Glutamatergic neuron (in vitro differentiated cells): ENCODE measurements around the gene RNF208. TPM values are rescaled to one million over a fixed set of nuclear protein-coding genes. Genes with fewer than 3 reads are reported as not detected.

Experiments used
- DNase-seq: peaks from one replicate; pipeline ENCODE4 v3.0.0; 2022
- H3K27ac Mint-ChIP-seq: one replicate; pipeline ENCODE4 v1.8.0; 2020; ENCODE audit warnings: mild to moderate bottlenecking, mixed read lengths, inconsistent platforms; ENCODE audit not compliant: unreplicated experiment
- H3K27me3 Mint-ChIP-seq: one replicate; pipeline ENCODE4 v1.8.0; 2020; ENCODE audit warnings: mild to moderate bottlenecking, moderate library complexity, mixed read lengths, inconsistent platforms; ENCODE audit not compliant: unreplicated experiment
- H3K36me3 Mint-ChIP-seq: one replicate; pipeline ENCODE4 v1.8.0; 2020; ENCODE audit warnings: mild to moderate bottlenecking, mixed read lengths, inconsistent platforms; ENCODE audit not compliant: unreplicated experiment
- H3K4me1 Mint-ChIP-seq: one replicate; pipeline ENCODE4 v1.8.0; 2020; ENCODE audit warnings: mild to moderate bottlenecking, low read depth, mixed read lengths, inconsistent platforms; ENCODE audit not compliant: unreplicated experiment
- H3K4me3 Mint-ChIP-seq: one replicate; pipeline ENCODE4 v1.8.0; 2020; ENCODE audit warnings: mild to moderate bottlenecking, mixed read lengths, inconsistent platforms; ENCODE audit not compliant: unreplicated experiment
- H3K9me3 Mint-ChIP-seq: one replicate; pipeline ENCODE4 v1.8.0; 2020; ENCODE audit warnings: mild to moderate bottlenecking, moderate library complexity, mixed read lengths, inconsistent platforms; ENCODE audit not compliant: unreplicated experiment
- total RNA-seq: library from RNA; stranded (reverse); fragmentation: NEBNext Ultra II Directional; extraction: Animal tissue kit (Norgen Biotek cat#: 25700); gene quantifications from one replicate; pipeline ENCODE4 v1.2.1, GENCODE V29; 2021; ENCODE audit not compliant: unreplicated experiment
- TF ChIP-seq, protein P1 (sequence below): fragments of 200-600 bp; sonication (generic); IDR thresholded peaks from one replicate; pipeline ENCODE4 v1.5.0; 2021; ENCODE audit not compliant: partially characterized antibody, unreplicated experiment

The RNF208 gene
- total RNA-seq, 1 donor from 2014 or later, result 24.8 TPM

DNA sequence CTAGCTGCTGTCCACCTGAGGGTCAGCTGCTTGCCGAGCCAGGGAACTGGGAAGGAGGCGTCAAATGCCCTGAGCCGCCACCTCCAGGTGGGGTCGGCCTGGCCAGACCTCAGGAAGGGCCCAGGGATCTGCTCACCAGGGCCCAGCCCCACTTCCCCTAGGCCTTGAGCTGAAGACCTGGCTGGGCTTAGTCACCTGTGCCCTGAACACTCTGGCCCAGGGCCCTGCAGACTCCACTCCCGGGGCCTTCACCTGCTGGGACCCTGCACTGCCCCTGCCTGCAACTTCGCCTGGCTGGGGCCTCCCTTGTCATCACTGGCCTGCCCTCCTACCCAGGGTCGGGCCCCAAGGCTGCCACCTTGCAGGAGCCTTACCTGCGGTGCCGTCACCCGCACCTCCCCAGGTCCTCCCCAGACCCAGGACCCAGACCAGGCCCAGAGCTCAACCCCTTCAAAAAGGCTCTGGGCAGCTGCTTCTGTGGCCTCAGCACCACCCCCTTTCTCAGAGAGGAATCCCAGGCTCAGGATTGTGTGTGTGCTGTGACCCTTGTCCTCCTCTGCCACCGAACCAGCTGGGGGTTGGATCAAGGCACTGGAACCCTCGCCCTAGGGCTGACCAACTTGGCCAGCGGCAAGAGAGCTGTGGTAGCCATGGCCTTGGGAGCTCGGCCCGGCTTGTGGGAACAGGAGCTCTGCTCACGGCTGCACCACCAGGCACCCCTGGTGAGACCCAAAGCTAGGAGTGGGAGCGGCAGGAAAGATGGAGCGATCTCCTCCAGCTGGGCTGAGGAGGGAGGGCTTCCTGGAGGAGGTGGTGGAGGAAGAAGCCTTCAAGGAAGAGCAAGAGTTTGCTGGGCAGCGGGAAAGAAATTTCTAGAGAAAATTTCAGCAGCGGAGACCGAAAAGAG lies 31.9 kb upstream of the RNF208 start:
- Mint-ChIP-seq H3K4me1 (peaks cover 1% of the 10 kb centered on the region), H3K4me3 (peak overlapping the region; percentile 92), H3K27me3 (peaks cover 2% of the 10 kb centered on the region), H3K36me3 (no peaks in the 10 kb centered on the region), H3K9me3 (peaks cover 5% of the 10 kb centered on the region), H3K27ac (peak overlapping the region; percentile 68)
- TF ChIP-seq, protein P1, sequence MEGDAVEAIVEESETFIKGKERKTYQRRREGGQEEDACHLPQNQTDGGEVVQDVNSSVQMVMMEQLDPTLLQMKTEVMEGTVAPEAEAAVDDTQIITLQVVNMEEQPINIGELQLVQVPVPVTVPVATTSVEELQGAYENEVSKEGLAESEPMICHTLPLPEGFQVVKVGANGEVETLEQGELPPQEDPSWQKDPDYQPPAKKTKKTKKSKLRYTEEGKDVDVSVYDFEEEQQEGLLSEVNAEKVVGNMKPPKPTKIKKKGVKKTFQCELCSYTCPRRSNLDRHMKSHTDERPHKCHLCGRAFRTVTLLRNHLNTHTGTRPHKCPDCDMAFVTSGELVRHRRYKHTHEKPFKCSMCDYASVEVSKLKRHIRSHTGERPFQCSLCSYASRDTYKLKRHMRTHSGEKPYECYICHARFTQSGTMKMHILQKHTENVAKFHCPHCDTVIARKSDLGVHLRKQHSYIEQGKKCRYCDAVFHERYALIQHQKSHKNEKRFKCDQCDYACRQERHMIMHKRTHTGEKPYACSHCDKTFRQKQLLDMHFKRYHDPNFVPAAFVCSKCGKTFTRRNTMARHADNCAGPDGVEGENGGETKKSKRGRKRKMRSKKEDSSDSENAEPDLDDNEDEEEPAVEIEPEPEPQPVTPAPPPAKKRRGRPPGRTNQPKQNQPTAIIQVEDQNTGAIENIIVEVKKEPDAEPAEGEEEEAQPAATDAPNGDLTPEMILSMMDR, result no peak
- DNase-seq, result no peak

DNA sequence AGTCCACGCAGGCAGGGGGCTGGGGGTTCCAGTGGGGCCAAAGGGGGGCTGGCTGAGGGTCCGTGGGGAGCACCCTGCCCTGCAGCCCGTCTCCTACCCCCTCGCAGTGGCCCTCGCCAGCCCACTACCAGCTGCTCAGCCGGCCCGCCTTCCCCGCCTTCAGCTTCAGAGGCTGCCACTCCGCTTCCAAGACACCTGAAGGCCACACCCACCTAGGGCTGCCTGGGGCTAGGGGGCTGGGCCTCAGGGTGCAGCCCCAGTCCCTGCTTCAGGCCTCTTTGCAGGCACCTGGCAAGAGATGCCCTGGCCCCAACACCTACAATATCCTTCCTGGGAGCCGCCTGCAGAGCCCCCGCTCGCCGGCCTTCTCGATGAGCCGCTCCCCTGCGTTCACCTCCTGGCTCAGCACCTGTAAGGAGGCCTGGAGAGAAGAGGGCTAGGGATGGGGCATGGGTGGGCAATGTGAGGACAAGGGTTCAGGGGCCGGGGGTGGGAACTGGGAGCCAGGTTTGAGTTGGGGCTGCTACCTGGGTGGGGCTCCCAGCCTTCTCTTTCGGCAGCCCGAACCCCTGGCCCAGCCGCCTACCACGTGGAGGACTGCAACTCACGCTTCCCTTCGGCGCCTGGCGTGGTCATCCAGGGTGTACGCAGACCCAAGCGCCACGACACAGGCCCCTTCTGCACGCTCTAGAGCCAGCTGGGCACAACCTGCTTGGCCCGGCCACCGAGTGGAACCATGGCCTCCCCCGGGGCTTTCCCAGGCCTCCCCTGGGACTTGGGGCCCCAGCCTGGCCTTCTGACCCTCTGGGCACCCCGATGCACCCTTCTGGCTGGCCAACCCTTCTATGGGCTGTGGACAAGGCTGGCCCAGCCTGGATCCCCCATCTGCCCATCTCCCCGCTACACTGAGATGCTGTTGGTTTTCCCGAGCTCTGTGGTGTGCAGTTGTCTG lies 30.8 kb upstream of the RNF208 start:
- no peak for DNase-seq
- Mint-ChIP-seq H3K4me3 (no peak overlapping the region), H3K4me1 (peaks cover 1% of the 10 kb centered on the region), H3K27ac (no peak overlapping the region), H3K36me3 (no peaks in the 10 kb centered on the region), H3K9me3 (peaks cover 5% of the 10 kb centered on the region), H3K27me3 (peaks cover 2% of the 10 kb centered on the region)
- TF ChIP-seq, protein P1, result no peak

DNA sequence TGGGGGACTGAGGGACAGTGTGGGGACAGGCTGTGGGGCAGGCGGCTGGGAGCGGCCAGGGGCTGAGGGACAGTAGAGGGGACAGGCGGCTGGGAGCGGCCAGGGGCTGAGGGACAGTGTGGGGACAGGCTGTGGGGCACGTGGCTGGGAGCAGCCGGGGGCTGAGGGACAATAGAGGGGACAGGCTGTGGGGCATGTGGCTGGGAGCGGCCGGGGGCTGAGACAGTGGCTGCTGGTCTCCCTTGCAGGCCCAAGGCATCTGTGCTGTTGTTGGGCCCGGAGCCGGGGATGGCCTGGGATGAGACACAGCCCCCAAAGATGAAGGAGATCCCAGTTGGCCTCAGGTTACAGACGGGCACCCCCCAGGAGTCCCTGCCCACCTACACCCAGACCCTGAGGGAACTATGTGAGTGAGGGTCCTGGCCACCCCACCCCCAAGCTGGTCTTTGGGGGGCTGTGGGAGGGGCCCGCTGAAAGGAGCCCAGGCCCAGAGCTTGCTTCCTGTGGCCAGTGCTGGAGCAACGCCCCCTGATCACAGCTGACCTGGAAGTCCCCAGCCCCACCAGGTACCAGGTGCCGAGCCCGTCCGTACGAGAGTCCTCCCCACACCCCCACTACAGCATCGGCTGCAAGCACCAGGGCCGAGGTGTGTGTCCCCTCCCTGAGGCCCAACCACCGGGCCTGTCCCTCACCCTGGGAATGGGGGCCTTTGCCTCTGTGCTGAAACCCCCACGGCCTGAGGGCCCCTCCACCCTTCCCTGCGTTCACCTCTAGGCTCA lies 29.6 kb upstream of the RNF208 start:
- peaks cover 2% of the 10 kb centered on the region for H3K27me3 Mint-ChIP-seq
- no peak overlapping the region for H3K27ac Mint-ChIP-seq
- TF ChIP-seq, protein P1, result no peak

DNA sequence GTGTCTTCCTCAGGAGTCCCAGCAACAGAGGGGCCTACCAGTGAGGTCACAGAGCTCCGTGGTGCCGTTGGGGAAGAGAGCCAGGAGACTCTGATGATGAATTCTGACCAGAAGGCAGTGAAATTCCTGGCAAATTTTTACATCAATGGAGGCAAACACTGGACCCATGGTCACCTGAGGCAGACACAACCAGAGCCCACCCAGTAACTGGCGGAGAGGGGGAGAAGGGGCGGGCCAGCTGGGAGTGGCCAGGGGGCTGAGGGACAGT lies 29.1 kb upstream of the RNF208 start, which contains the start of gene STPG3:
Gene STPG3 (plus strand): TSS at position 93 of the 268 bp plus-strand sequence. CDS start 1 bp downstream, at position 94.
- TF ChIP-seq, protein P1, result no peak
- no peak within 1 kb of the TSS for H3K4me3 Mint-ChIP-seq
- peaks cover 1% of the 10 kb centered on the region for H3K4me1 Mint-ChIP-seq
- H3K27me3 Mint-ChIP-seq, result peaks cover 2% of the 10 kb centered on the region
- no peak for DNase-seq
- no peaks in the 10 kb centered on the region for H3K36me3 Mint-ChIP-seq
- H3K27ac Mint-ChIP-seq, result no peak within 1 kb of the TSS
- H3K9me3 Mint-ChIP-seq, result peaks cover 4% of the 10 kb centered on the region

More for the DNA sequence above, 29.6 kb upstream of the RNF208 start:
- no peak overlapping the region for H3K4me3 Mint-ChIP-seq
- no peaks in the 10 kb centered on the region for H3K36me3 Mint-ChIP-seq
- H3K4me1 Mint-ChIP-seq, result peaks cover 1% of the 10 kb centered on the region
- H3K9me3 Mint-ChIP-seq, result peaks cover 4% of the 10 kb centered on the region
- no peak for DNase-seq
